T47D (cell line): ENCODE results near the gene AFTPH.

Source experiments
- DNase-seq, 2 experiments: peaks; one replicate each; pipeline versions ENCODE4 v3.0.0 to v3.0.0-alpha.2; 2011 to 2012; ENCODE audit warnings: low read depth in 1 of 2, low spot score in 1 of 2
- JUND ChIP-seq: IDR thresholded peaks from 2 replicates; pipeline ENCODE4 v1.6.1; 2012; ENCODE audit warnings: low read depth
- in situ Hi-C: cut with HindIII; loops from 2 replicates; pipeline ENCODE4 v1.10.0; 2016; ENCODE audit warnings: low sequenced_read_pairs, low pct_unique_long_range_greater_than_20kb

The AFTPH gene

DNA sequence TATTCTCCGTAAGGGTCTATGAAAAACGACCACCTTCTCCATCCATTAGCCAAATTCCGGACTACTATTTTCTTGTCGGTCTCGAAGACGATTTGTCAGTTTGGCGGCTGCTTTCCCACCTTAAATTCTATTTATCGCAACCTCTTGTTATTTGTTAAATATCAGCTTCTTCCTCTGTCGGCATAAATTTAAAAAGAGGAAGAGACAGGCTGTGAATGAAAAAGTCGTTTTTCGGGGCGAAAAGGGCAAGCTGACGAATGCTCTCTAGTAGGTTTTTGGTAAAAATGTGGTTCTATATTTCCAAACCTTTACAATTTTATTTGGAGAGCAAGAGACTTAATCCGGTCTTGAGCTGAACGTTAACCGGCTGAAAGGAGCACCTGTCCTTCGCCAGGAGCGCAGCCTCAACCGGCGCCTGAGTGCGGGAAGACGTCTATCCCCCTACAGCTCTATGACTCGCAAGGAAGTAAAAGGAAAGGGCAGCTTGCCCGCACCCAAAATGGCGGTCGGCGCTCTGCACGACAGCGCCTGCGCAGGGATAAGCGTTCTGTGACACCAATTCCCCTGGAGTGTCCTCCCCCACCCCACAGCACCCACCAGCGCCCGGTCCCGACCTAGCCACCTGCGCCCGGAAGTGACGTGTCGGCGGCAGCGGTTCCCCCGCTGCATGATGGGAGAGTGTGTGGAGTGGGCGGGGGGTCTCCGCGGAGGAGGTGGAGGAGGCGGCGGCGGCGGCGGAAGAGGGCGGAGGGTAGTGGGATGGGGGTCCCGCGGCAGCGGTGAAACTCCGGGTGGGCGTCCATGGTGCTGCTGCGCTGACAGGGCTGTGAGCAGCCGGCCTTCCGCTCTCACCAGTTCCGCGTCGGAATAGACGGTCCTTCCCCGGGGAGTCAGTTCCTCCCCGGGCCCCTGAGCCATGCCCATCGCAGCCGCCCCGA, at the start of gene AFTPH:
Gene AFTPH (plus strand): TSS at position 663 of the 938 bp plus-strand sequence. CDS start 27,147 bp downstream, outside the sequence.
- peak; percentile 95 to 98 for DNase-seq
- in situ Hi-C loops = no loop called here
- TF ChIP-seq JUND = no peak

GRCh38 chr2:64474636-64475035, 49.5 kb upstream of the AFTPH start:
- no peak for TF ChIP-seq JUND
- DNase-seq = no peak
- in situ Hi-C loops = no loop called here

- no peak for TF ChIP-seq JUND
- in situ Hi-C loops = no loop called here
- DNase-seq = no peak
Observed at GRCh38 chr2:64477037-64477436, 47.1 kb upstream of the AFTPH start.

DNA sequence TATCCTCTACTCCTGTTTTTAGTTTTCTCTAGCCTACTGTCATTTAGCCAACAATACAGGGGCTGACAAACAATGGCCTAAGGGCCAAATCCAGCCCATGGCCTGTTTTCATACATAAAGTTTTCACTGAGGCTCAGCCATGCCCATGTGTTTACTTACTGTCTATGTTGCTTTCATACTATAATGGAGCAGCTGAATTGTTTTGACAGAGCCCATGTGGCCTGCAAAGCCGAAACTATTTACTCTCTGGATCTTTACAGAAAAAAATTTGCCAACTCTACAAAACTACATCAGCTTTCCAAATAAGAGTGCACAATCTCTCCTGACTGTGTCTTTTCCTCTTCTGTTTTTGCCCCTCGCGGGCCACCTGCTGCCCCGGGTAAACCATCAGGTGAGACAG, 46.1 kb upstream of the AFTPH start:
- no peak for DNase-seq
- no peak for TF ChIP-seq JUND
- in situ Hi-C loops = no loop called here

- in situ Hi-C loops = no loop called here
- TF ChIP-seq JUND = no peak
Observed at GRCh38 chr2:64478502-64479230, 45.5 kb upstream of the AFTPH start.

GRCh38 chr2:64479259-64480117, 44.6 kb upstream of the AFTPH start:
- DNase-seq = no peak
- TF ChIP-seq JUND = no peak
- in situ Hi-C loops = no loop called here

More at GRCh38 chr2:64478502-64479230, 45.5 kb upstream of the AFTPH start:
- no peak for DNase-seq

DNA sequence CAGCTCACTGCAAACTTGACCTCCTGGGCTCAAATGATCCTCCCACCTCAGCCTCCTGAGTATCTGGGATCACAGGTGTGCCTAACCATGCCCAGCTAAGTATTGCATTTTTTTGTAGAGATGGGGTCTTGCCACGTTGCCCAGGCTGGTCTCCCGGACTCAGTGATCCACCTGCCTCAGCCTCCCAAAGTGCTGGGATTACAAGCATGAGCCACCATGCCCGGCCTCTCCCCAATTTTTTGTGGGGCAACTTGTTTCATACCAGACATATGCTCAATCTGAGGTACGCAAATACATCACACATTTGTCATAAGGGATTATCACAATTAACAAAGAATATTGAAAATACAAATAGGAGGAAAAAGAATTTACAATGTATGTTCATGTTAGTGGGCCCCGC, 42.5 kb upstream of the AFTPH start:
- no peak for TF ChIP-seq JUND
- DNase-seq = no peak
- in situ Hi-C loops = no loop called here

- no peak for TF ChIP-seq JUND
- no peak for DNase-seq
- in situ Hi-C loops = no loop called here
Observed at GRCh38 chr2:64482243-64482642, 41.9 kb upstream of the AFTPH start.

- no peak for TF ChIP-seq JUND
- in situ Hi-C loops = no loop called here
- peak in 1 of 2 experiments; percentile 55 for DNase-seq
Observed at GRCh38 chr2:64482765-64483504, 41.2 kb upstream of the AFTPH start.

GRCh38 chr2:64485331-64485730, 38.8 kb upstream of the AFTPH start:
- TF ChIP-seq JUND = no peak
- no peak for DNase-seq
- in situ Hi-C loops = no loop called here

DNA sequence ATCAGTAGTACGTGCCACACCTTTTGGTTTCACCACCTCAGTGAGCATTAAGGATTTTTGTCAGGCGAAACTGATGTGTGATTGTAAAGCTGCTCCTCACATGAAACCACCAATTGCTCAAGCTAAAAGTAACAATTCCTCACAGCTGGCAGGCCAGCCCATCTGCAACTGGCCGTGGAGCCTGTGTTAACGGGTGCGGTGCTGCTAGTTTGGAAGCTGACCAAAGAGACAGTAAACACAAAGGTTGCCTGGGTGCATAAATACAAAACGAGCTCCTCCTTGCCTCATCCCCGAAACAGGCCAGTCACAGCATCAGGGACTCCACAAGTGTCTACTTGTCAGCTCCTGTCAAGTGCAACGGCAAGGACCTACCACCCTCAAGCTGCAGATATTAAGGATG, 38.2 kb upstream of the AFTPH start:
- DNase-seq = no peak
- no peak for TF ChIP-seq JUND
- in situ Hi-C loops = no loop called here
